Measurements from ENCODE around the gene BRD1.

Gene BRD1

DNA sequence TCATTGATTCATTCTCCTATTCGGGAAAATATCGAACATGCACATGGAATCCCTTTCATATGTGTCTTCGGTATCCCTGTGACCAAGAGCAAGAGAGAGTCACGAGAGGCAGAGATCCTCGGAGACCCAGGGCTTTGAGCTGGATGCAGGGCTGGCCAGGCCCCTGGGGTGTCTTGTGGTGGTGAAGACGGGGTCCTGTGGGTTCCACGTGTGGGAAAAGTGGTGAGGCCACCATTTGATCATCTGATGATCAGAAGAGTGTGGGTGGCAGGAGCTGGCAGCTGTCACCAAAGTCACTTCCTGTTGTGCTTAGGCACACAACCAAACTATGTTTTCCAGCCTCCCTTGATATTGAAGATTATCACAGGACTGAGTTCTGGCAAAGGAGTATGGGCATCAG, 94.0 kb downstream of the BRD1 start:
- WGBS, result 68% methylated on average over 7 of the region's 7 CpGs
- H3K27ac ChIP-seq (ENCODE audit: low read length, poor library complexity, severe bottlenecking), result no peak overlapping the region

GRCh38 chr22:49730656-49731055, 97.0 kb downstream of the BRD1 start:
- Histone ChIP-seq H2AK5ac (ENCODE audit: low read length, severe bottlenecking) (no peak overlapping the region), H3K36me3 (ENCODE audit: control insufficient read depth in 1 of 2, insufficient read depth in 2 of 2, low read depth in 1 of 2, low read length in 2 of 2) (no peaks in the 10 kb centered on the region), H4K8ac (ENCODE audit: low read length) (no peak overlapping the region), H3K4me2 (ENCODE audit: low read length, poor library complexity, severe bottlenecking) (no peak overlapping the region), H3K4me1 (ENCODE audit: control insufficient read depth, insufficient read depth, low read depth, low read length) (no peaks in the 10 kb centered on the region), H2BK12ac (ENCODE audit: low read length in 2 of 2) (no peak overlapping the region), H2BK5ac (ENCODE audit: low read depth, low read length, poor library complexity, severe bottlenecking) (no peak overlapping the region), H3K4me3 (ENCODE audit: insufficient read depth in 1 of 2, low read depth in 1 of 2, low read length in 2 of 2) (no peak overlapping the region), H2BK120ac (ENCODE audit: low read depth, low read length) (no peak overlapping the region), H3K18ac (ENCODE audit: low read depth in 1 of 2, low read length in 2 of 2) (no peak overlapping the region), H3K23ac (ENCODE audit: low read length in 2 of 2) (no peak overlapping the region), H3K79me1 (replicated peaks; ENCODE audit: low read length, poor library complexity, severe bottlenecking) (no peaks in the 10 kb centered on the region), H3K9ac (ENCODE audit: low read length) (no peak overlapping the region), H4K91ac (ENCODE audit: low read length) (no peak overlapping the region), H3K4ac (ENCODE audit: low read depth in 1 of 2, low read length in 2 of 2) (no peak overlapping the region), H2BK15ac (ENCODE audit: low read depth, poor library complexity, severe bottlenecking) (no peak overlapping the region), H3K14ac (ENCODE audit: low read length in 2 of 2) (no peak overlapping the region), H3K27me3 (ENCODE audit: control insufficient read depth in 1 of 2, insufficient read depth in 1 of 2, low read length in 2 of 2) (peaks cover 20 to 28% of the 10 kb centered on the region in 2 experiments), H2AFZ (ENCODE audit: low read depth, low read length) (no peak overlapping the region), H3K9me3 (ENCODE audit: control insufficient read depth, low read length) (peaks cover 6% of the 10 kb centered on the region), H3K27ac (ENCODE audit: low read length, poor library complexity, severe bottlenecking) (no peak overlapping the region)
- 88% methylated on average over 9 of the region's 9 CpGs for WGBS
- no peak for DNase-seq

More for the DNA sequence above, 94.0 kb downstream of the BRD1 start:
- no peak overlapping the region for H3K4me3 ChIP-seq (ENCODE audit: insufficient read depth in 1 of 2, low read depth in 1 of 2, low read length in 2 of 2)
- H2BK120ac ChIP-seq (ENCODE audit: low read depth, low read length), result no peak overlapping the region
- no peaks in the 10 kb centered on the region for H3K36me3 ChIP-seq (ENCODE audit: control insufficient read depth in 1 of 2, insufficient read depth in 2 of 2, low read depth in 1 of 2, low read length in 2 of 2)
- no peak for DNase-seq
- H2AK5ac ChIP-seq (ENCODE audit: low read length, severe bottlenecking), result no peak overlapping the region
- peaks cover 0 to 6% of the 10 kb centered on the region in 2 experiments for H3K27me3 ChIP-seq (ENCODE audit: control insufficient read depth in 1 of 2, insufficient read depth in 1 of 2, low read length in 2 of 2)
- H3K9me3 ChIP-seq (ENCODE audit: control insufficient read depth, low read length), result peaks cover 6% of the 10 kb centered on the region
- no peak overlapping the region for H3K9ac ChIP-seq (ENCODE audit: low read length)
- H3K4me1 ChIP-seq (ENCODE audit: control insufficient read depth, insufficient read depth, low read depth, low read length), result no peaks in the 10 kb centered on the region
- no peak overlapping the region for H3K18ac ChIP-seq (ENCODE audit: low read depth in 1 of 2, low read length in 2 of 2)
- no peak overlapping the region for H4K91ac ChIP-seq (ENCODE audit: low read length)
- H3K23ac ChIP-seq (ENCODE audit: low read length in 2 of 2), result no peak overlapping the region
- H3K14ac ChIP-seq (ENCODE audit: low read length in 2 of 2), result no peak overlapping the region
- no peak overlapping the region for H2AFZ ChIP-seq (ENCODE audit: low read depth, low read length)
- H4K8ac ChIP-seq (ENCODE audit: low read length), result no peak overlapping the region
- H3K4me2 ChIP-seq (ENCODE audit: low read length, poor library complexity, severe bottlenecking), result no peak overlapping the region
- no peak overlapping the region for H2BK5ac ChIP-seq (ENCODE audit: low read depth, low read length, poor library complexity, severe bottlenecking)
- H2BK15ac ChIP-seq (ENCODE audit: low read depth, poor library complexity, severe bottlenecking), result no peak overlapping the region
- no peak overlapping the region for H3K4ac ChIP-seq (ENCODE audit: low read depth in 1 of 2, low read length in 2 of 2)
- H2BK12ac ChIP-seq (ENCODE audit: low read length in 2 of 2), result no peak overlapping the region
- no peaks in the 10 kb centered on the region for H3K79me1 ChIP-seq (replicated peaks; ENCODE audit: low read length, poor library complexity, severe bottlenecking)

DNA sequence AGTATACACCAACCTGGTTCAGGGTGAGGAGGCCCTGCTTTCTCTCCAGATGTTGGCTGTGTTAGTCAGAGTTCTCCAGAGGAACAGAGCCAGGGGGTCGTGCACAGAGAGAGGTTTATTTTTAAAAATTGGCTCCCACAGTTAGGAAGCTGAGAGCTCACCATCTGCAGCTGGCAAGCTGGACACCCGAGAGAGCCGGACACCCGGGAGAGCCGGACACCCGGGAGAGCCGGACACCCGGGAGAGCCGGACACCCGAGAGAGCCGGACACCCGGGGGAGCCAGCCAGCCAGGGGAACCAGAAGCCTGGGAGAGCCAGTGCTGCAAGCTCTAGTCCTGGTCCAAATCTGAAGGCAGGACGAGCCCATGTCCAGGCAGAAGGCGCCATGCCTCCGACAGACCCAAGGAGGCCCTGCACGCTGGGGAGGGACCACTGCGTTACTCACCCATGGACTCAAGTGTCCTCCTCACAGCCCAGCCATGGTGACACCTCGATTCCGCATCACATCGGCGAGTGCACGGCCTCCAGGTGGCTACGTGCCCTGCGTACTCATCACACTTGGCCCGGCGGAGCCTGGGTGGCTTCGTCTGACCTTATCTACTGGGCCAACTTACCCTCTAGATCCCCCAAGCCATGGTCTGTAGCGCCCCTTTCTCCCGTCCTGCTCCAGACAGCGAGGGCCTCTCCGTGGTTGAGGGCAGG, 99.0 kb downstream of the BRD1 start:
- H2AFZ ChIP-seq (ENCODE audit: low read depth, low read length), result no peak overlapping the region
- no peak overlapping the region for H3K9ac ChIP-seq (ENCODE audit: low read length)
- no peak overlapping the region for H3K18ac ChIP-seq (ENCODE audit: low read depth in 1 of 2, low read length in 2 of 2)
- no peak overlapping the region for H3K27ac ChIP-seq (ENCODE audit: low read length, poor library complexity, severe bottlenecking)
- H3K79me1 ChIP-seq (replicated peaks; ENCODE audit: low read length, poor library complexity, severe bottlenecking), result no peaks in the 10 kb centered on the region
- DNase-seq, result no peak
- WGBS, result 85% methylated on average over 31 of the region's 31 CpGs
- H2BK12ac ChIP-seq (ENCODE audit: low read length in 2 of 2), result no peak overlapping the region
- no peak overlapping the region for H2BK120ac ChIP-seq (ENCODE audit: low read depth, low read length)
- H3K23ac ChIP-seq (ENCODE audit: low read length in 2 of 2), result no peak overlapping the region
- peaks cover 5% of the 10 kb centered on the region for H3K9me3 ChIP-seq (ENCODE audit: control insufficient read depth, low read length)
- peaks cover 36 to 47% of the 10 kb centered on the region in 2 experiments for H3K27me3 ChIP-seq (ENCODE audit: control insufficient read depth in 1 of 2, insufficient read depth in 1 of 2, low read length in 2 of 2)
- no peak overlapping the region for H2AK5ac ChIP-seq (ENCODE audit: low read length, severe bottlenecking)
- no peak overlapping the region for H3K4me2 ChIP-seq (ENCODE audit: low read length, poor library complexity, severe bottlenecking)
- no peaks in the 10 kb centered on the region for H3K36me3 ChIP-seq (ENCODE audit: control insufficient read depth in 1 of 2, insufficient read depth in 2 of 2, low read depth in 1 of 2, low read length in 2 of 2)
- H4K8ac ChIP-seq (ENCODE audit: low read length), result no peak overlapping the region
- H3K4ac ChIP-seq (ENCODE audit: low read depth in 1 of 2, low read length in 2 of 2), result no peak overlapping the region
- H2BK15ac ChIP-seq (ENCODE audit: low read depth, poor library complexity, severe bottlenecking), result no peak overlapping the region
- no peak overlapping the region for H3K4me3 ChIP-seq (ENCODE audit: insufficient read depth in 1 of 2, low read depth in 1 of 2, low read length in 2 of 2)
- H4K91ac ChIP-seq (ENCODE audit: low read length), result no peak overlapping the region
- peaks cover 3% of the 10 kb centered on the region for H3K4me1 ChIP-seq (ENCODE audit: control insufficient read depth, insufficient read depth, low read depth, low read length)
- H3K14ac ChIP-seq (ENCODE audit: low read length in 2 of 2), result no peak overlapping the region
- no peak overlapping the region for H2BK5ac ChIP-seq (ENCODE audit: low read depth, low read length, poor library complexity, severe bottlenecking)

GRCh38 chr22:49727881-49728569, 99.6 kb downstream of the BRD1 start:
- H3K36me3 ChIP-seq (ENCODE audit: control insufficient read depth in 1 of 2, insufficient read depth in 2 of 2, low read depth in 1 of 2, low read length in 2 of 2), result no peaks in the 10 kb centered on the region
- H3K9ac ChIP-seq (ENCODE audit: low read length), result no peak overlapping the region
- peaks cover 3% of the 10 kb centered on the region for H3K9me3 ChIP-seq (ENCODE audit: control insufficient read depth, low read length)
- no peak overlapping the region for H4K91ac ChIP-seq (ENCODE audit: low read length)
- H3K4me2 ChIP-seq (ENCODE audit: low read length, poor library complexity, severe bottlenecking), result no peak overlapping the region
- no peak overlapping the region for H3K27ac ChIP-seq (ENCODE audit: low read length, poor library complexity, severe bottlenecking)
- H2BK15ac ChIP-seq (ENCODE audit: low read depth, poor library complexity, severe bottlenecking), result no peak overlapping the region
- no peaks in the 10 kb centered on the region for H3K79me1 ChIP-seq (replicated peaks; ENCODE audit: low read length, poor library complexity, severe bottlenecking)
- no peak overlapping the region for H2AFZ ChIP-seq (ENCODE audit: low read depth, low read length)
- no peak overlapping the region for H2AK5ac ChIP-seq (ENCODE audit: low read length, severe bottlenecking)
- no peak overlapping the region for H2BK12ac ChIP-seq (ENCODE audit: low read length in 2 of 2)
- no peak overlapping the region for H2BK120ac ChIP-seq (ENCODE audit: low read depth, low read length)
- 73% methylated on average over 13 of the region's 16 CpGs for WGBS
- no peak overlapping the region for H4K8ac ChIP-seq (ENCODE audit: low read length)
- H3K23ac ChIP-seq (ENCODE audit: low read length in 2 of 2), result no peak overlapping the region
- H3K4ac ChIP-seq (ENCODE audit: low read depth in 1 of 2, low read length in 2 of 2), result no peak overlapping the region
- H3K18ac ChIP-seq (ENCODE audit: low read depth in 1 of 2, low read length in 2 of 2), result no peak overlapping the region
- DNase-seq, result no peak
- H2BK5ac ChIP-seq (ENCODE audit: low read depth, low read length, poor library complexity, severe bottlenecking), result no peak overlapping the region
- H3K4me1 ChIP-seq (ENCODE audit: control insufficient read depth, insufficient read depth, low read depth, low read length), result peaks cover 3% of the 10 kb centered on the region
- peaks cover 41 to 52% of the 10 kb centered on the region in 2 experiments for H3K27me3 ChIP-seq (ENCODE audit: control insufficient read depth in 1 of 2, insufficient read depth in 1 of 2, low read length in 2 of 2)
- no peak overlapping the region for H3K14ac ChIP-seq (ENCODE audit: low read length in 2 of 2)
- H3K4me3 ChIP-seq (ENCODE audit: insufficient read depth in 1 of 2, low read depth in 1 of 2, low read length in 2 of 2), result no peak overlapping the region

Data from mesenchymal stem cell (in vitro differentiated cells and primary cell).